ENCODE results near the gene FGD2.

GRCh38 chr6:37010402-37010892 lies 5.0 kb downstream of the FGD2 start:
- TF ChIP-seq POLR2A (IDR thresholded peaks at IDR 0.05; ENCODE audit: low read length) (no peak), GATA1 (IDR thresholded peaks at IDR 0.05; ENCODE audit: low read depth, low read length) (no peak)
